Measurements from ENCODE around the gene GRID2.

GRID2 gene

DNA sequence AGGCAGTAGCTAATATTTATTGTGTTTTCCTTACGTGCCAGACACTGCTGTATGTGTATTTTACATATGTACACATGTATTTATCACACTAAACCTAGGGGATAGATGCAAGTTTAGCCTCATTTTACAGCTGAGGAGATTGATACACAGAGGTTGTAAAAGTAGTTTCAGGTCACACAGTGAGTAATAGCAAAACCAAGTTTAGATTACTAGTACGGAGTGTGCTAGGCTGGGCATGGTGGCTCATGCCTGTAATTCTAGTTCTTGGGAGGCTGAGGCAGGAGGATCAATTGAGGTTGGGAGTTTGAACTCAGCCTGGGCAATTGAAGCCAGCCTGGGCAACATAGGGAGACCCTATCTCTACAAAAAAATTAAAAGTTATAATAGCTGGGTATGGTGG lies 823.7 kb downstream of the GRID2 start:
- no peak for DNase-seq

DNA sequence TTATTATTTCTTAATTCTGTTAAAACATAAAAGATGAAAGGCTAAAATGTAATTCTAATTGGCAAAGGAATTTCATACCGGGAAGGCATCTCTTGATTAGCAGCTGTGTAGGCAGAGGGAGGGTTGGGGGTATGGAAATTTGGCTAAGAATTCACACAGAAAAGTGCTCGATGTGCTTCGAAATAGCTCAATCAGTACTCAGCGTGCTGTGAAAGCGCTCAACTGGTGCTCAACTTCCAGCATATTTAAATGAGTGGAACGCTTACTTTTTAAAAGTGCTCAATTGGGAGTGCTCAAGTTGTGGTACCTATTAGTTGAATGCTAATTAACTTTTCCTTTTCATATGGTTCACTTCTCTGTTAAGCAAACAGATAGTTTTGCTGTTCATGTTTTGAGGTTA lies 828.9 kb downstream of the GRID2 start:
- DNase-seq, result no peak

- no peak for DNase-seq
Observed at GRCh38 chr4:93139118-93139517, 835.4 kb downstream of the GRID2 start.

- no peak for DNase-seq
Observed at GRCh38 chr4:93143902-93144301, 840.1 kb downstream of the GRID2 start.

DNA sequence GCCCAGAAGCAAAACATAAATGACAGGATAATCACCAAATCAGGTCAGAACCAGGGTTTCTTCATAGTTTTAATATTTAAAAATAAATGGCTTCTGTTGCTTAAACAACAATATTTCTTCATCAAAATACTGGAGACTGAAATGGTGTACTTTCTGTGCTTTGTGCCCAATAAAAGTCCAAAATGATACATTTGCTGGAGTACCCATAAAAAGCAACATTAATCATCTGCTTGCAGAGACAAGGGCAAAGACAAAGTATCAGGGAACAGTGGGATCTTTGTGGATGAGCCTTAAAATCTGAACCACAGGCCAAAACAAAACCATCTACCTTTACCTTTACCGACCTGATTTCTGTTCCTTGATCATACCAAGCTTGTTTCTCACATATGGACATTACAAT lies 840.9 kb downstream of the GRID2 start:
- no peak for DNase-seq

DNA sequence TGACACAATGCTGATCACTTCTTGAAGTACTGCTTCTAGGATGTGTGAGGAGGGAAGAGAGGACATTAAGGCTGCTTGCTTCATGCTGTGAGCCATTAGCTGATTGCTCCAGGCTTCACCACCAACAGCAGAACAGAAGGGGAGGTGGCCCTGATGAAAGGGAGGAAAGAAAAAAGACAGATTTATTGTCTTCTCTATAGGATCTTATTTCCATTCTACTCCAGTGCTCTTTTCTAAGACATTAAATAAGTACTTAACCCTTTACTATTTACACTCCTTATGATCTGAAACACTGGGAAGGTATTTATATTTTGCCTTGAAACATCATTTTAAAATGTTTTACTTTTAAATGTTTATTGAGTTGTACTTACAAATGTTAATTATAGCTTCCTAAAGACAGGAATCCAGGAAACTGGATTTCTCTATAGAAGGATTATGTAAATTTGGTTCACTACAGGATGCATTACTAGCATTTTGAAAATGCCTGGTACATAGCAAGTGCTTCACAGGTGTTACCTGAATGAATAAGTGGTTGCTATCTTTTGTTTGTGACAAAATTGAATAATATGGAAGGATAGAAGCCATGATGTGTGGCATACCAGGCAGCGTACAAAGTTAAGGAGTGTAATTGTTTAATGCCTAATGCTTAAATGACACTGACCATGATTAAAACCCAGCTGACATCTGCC lies 843.9 kb downstream of the GRID2 start:
- DNase-seq, result no peak

DNA sequence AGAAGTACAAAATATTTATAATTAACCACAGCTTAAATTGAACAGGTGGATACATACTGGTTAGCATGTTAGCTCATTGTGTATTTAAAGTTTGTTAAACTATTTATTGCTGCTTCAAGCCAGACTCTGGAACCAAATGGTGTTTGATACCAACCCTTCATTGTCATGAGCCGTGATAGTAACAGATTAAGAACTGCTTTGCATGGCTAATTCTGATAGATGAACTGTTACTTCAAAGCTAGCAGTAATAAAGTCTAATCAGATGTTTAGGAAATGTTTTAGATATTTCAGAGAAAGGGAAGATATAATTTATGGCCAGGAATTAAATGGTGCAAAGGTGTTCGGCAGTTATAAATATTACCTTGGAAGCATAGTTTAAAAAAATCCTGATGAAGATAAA lies 848.7 kb downstream of the GRID2 start:
- DNase-seq, result no peak

DNA sequence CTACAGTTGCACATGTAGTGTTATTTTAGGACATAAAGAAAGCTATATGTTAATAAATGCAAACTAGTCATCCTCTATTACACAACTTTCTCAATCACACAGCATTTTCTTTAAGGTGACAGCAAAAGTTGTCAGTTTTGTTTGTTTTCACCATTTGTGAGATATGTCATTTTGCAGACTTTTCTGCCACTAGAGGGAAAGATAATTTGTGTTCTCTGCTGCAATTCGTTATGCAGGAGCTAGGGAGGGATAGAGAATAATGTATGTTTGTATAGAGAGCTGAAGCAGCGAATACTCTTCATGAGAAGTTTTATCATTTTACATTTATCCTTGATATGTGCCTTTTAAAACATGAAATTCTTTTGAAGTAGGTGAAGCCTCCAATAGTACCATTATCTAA lies 854.2 kb downstream of the GRID2 start:
- no peak for DNase-seq

DNA sequence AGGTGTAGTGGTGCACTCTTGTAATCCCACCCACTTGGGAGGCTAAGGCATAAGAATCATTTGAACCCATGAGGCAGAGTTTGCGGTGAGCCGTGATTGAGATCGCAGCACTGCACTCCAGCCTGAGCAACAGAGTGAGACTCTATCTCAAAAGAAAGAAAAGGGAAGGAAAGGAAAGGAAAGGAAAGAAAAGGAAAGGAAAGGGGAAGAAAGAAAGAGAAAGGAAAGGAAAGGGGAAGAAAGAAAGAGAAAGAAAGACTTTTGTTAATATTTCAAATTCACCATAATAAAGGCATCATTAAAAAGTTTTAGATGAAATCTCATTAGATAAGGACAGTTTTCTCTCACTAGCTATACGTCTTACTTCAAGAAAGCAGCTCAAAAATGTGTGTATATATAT lies 864.3 kb downstream of the GRID2 start:
- DNase-seq, result no peak

DNA sequence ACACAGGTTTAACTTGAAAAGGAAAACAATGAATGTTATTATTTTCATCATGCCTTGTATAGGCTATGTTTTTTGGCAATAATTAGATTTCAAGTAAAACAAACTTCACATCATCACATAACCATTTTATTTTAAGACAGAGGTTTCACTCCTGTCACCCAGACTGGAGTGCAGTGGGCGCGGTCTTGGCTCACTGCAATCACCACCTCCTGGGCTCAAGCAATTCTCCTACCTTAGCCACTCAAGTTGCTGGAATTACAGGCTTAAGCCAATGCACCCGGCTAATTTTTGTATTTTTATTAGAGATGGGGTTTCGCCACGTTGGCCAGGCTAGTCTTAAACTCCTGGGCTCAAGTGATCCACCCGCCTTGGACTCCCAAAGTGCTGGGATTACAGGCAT lies 866.2 kb downstream of the GRID2 start:
- no peak for DNase-seq

GRCh38 chr4:93174598-93174997 lies 870.8 kb downstream of the GRID2 start:
- no peak for DNase-seq

- DNase-seq, result no peak
Observed at GRCh38 chr4:93178279-93178678, 874.5 kb downstream of the GRID2 start.

DNA sequence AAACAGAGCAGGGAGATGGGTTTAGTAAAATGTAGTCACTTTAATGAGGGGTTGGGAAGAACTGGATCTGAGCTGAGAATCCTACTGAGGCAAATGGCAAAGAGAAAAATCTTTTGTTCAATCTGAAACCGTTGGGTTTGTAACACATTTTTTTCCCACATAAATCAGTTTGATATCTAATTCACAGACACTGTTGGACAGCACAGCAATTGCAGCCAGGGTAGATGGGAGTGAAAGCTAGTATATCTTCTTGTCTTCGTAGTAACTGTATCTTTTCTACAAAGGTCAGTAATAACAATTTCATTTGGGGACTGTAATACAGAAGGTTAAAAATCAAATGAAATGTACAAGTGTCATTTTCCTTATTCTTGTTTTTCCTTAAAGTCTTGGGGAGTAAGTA lies 875.3 kb downstream of the GRID2 start:
- no peak for DNase-seq

DNA sequence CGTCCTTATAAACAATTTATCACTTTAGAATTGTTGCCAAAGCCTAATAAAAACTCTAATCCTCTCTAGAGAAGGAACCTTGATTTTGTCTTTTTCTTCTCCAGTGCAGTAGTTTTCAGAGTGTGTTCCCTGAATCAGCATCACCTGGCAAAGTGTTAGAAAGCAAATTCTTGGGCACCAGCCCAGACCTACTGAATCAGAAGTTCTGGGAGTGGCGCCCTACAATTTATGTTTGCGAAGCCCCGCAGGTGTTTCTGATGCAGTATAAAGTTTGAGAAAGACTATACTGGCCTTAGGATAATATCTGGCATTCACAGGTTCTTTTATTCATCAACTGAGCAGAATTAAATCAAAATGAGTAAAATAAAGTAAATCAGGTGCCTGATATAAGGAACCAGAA lies 879.0 kb downstream of the GRID2 start:
- no peak for DNase-seq

DNA sequence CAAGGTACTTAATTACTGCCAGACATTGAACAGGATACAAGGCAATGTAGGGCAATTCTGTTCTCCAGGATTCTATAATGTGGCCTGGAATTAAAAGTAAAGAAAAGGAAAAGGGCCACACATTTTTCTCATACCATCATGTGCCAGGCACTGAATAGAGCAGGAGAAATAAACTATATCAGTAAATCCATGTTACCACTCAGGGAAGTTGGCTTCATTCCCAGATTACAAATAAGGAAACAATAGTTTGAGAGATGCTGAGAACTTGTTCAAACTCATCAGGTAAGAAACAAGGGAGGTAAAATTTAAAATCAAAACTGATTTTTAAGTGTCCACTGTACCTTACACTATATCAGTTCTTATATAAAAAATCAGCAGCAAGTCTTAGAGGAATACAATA lies 879.8 kb downstream of the GRID2 start:
- no peak for DNase-seq

GRCh38 chr4:93184053-93184452 lies 880.3 kb downstream of the GRID2 start:
- peak; percentile 33 for DNase-seq

- DNase-seq, result no peak
Observed at GRCh38 chr4:93186846-93187245, 883.1 kb downstream of the GRID2 start.

GRCh38 chr4:93187466-93187865 lies 883.7 kb downstream of the GRID2 start:
- no peak for DNase-seq

GRCh38 chr4:93187892-93188291 lies 884.1 kb downstream of the GRID2 start:
- no peak for DNase-seq

DNA sequence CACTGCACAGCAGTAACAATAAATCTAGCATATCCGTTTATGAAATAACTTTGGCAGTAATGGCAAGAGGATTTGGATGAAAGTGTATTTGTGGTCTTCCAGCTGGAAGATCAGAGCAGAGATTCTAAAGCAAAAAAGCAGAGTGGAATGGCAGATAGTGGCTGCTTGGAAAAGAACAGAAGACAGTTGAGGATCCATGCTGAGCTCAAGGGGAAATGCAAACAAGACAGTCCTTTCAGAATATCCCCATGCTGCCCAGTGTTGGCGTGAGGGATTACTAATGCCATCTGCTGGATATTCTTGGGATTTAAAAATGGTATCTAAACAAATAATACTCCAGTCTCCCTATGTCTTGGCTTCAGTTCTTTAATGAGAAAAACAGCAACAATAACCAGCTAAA lies 895.7 kb downstream of the GRID2 start:
- DNase-seq, result peak; percentile 8

DNA sequence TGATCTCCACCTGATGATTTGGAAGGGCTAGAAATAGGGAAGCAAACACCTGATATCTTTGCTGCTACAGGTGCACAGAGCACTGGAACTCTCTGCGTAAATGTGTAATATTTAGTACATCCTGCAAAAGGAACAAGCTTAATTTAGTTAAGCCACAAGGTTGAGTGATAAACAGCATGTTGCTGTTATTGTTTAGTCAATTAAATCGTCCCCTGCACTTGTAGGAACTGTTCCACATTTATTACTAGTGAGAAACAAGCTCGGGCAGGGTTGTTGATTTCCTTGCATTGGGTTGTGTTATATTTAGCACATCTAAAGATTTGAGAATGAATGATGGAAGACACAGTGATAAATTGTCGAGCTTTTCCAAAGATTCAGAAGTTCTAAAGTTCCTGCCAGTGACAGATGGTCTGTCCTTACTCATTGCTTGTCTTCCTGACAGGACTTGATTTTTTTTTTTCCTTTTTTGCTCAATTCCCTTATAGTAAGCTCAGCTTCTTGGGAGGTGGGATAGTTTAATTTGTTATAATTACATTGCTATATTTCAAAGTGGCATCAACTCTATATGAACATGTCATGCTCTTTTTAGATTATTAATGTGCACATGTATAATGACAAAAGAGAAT lies 897.8 kb downstream of the GRID2 start:
- no peak for DNase-seq

GRCh38 chr4:93203708-93204107 lies 899.9 kb downstream of the GRID2 start:
- no peak for DNase-seq

DNA sequence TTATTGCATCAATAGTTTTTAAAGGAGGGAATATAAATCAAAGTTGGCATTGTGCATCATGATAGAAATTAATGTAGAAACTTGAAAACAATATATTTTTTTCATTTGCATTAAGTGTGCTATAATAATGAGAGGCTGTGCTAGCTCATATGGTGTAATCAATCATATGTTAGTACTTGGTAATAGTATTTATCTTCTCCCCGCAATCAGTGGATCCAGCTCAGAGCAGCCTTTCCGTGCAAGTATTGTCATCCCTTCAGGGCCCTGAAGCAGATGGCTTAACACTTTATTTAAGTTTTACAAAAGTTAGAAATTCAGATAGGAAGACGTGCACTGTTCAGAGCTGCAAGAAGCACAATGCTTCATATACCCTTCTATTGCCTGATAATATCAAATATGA lies 908.5 kb downstream of the GRID2 start:
- DNase-seq, result no peak

DNA sequence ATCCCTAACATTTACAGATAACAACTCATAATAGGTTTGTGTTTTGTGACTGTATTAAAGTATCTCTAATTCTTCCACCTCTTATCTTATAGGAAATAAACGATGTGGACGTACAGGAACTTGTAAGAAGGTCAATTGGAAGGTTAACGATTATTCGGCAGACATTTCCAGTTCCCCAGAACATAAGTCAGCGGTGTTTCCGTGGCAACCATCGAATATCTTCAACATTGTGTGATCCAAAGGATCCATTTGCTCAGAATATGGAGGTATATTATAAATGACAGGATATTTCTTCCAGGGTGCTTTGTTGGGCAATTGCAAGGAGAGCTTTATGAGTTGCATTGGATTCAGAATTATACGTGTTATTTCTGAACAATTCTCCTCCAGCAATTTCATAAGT lies 912.9 kb downstream of the GRID2 start:
- no peak for DNase-seq

DNA sequence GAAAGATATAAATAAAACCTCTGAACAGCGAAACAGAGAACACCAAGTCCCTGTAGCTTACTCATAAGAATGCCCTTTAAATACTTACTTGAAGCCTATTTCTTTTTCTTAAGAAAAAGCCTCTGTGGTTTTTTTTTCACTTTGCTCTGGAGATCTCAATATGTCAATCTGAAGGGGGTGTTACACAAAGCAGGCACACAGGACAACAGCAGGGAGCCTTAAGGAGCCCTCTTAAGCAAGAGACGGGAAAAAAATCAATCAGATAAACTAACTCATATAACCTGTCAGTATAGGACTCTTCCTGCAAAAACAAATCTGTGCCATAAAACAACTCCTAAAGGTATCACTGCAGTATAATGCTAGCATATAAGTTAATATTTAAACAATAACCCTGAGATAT lies 913.7 kb downstream of the GRID2 start:
- DNase-seq, result no peak

Measured in NCI-H2107 (cell line).